ENCODE measurements around the gene HTATSF1. TPM values are rescaled to one million over a fixed set of nuclear protein-coding genes. Genes with fewer than 3 reads are reported as not detected.

HTATSF1 gene, protein sequence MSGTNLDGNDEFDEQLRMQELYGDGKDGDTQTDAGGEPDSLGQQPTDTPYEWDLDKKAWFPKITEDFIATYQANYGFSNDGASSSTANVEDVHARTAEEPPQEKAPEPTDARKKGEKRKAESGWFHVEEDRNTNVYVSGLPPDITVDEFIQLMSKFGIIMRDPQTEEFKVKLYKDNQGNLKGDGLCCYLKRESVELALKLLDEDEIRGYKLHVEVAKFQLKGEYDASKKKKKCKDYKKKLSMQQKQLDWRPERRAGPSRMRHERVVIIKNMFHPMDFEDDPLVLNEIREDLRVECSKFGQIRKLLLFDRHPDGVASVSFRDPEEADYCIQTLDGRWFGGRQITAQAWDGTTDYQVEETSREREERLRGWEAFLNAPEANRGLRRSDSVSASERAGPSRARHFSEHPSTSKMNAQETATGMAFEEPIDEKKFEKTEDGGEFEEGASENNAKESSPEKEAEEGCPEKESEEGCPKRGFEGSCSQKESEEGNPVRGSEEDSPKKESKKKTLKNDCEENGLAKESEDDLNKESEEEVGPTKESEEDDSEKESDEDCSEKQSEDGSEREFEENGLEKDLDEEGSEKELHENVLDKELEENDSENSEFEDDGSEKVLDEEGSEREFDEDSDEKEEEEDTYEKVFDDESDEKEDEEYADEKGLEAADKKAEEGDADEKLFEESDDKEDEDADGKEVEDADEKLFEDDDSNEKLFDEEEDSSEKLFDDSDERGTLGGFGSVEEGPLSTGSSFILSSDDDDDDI
- polyA plus RNA-seq (2013, experiment 1 of 2; ENCODE audit: insufficient read length): 42.5 TPM
- 38.5 TPM for polyA plus RNA-seq (2013, experiment 2 of 2; ENCODE audit: insufficient read length)

DNA sequence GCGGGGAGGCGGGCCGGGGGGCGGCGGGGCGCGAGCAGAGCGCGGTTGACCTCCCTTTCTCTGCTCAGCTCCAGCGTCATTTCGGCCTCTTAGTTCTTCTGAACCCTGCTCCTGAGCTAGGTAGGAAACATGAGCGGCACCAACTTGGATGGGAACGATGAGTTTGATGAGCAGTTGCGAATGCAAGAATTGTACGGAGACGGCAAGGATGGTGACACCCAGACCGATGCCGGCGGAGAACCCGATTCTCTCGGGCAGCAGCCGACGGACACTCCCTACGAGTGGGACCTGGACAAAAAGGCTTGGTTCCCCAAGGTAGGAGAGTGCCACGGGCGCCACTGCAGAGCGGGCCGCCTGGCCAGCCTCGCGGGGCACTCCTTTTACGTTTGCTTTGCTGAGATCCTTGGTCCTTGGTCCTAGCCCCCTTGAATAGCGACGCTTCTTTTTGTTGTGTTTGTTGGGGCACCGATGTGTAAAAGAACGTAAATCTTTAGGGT, at the start of gene HTATSF1:
HTATSF1 (plus strand) TSS at position 37 of the 497 bp plus-strand sequence; CDS start at position 130, 93 bp downstream.
- DNase-seq: no peak

DNA sequence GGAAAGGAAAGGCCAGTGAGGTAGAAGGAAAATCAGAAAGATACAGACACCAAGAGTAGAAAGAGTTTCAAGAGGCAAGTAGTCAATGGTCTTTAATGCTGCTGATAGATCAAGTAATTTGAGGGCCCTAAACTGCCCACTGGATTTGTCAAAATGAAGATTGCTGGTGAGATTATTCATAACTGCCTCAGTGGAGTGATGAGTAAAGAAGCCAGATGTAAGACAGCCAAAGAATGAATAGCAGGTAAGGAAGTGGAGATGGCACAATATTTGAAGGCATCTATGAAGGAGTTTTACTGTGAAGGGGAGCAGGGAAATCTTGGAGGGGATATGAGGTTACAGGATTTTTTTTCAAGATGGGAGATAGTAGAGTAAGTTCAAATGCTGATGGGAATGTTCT, 49.4 kb upstream of the HTATSF1 start:
- DNase-seq: no peak

DNA sequence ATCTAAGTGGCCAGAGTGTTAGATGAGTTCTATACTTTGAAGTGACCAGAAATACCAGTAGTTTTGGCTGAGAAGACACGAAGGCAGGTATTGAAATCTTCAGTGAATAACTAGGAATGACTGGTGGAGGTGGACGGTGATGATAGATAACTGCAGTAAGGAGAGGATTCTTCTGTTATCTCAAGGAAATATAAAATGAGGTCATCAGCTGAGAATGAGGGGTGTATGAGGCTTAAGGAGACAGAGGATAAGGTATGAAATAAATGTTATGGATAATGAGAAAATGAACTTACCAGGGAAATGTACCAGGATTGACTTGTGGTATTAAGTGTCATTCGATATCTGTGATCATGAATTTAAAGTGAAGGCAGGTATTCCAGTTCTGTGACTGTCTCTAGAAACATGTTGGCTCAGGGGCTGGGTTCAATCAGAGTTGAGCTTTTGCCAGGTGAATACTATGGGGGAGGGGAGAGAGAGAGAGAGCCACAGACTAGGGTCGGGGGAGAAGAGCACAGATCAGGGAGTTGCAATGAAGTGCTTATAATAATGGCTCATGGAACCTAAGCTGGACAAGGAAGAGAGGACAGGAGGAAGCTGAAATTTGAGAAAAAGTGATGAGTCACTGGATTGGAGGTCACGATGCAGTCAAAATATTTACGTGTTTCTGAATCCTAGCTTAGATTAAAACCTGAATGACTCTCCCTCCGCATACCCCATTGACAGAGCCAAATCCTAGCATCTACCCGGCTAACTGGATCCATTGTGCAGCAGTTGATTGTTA, 47.2 kb upstream of the HTATSF1 start:
- no peak for DNase-seq

DNA sequence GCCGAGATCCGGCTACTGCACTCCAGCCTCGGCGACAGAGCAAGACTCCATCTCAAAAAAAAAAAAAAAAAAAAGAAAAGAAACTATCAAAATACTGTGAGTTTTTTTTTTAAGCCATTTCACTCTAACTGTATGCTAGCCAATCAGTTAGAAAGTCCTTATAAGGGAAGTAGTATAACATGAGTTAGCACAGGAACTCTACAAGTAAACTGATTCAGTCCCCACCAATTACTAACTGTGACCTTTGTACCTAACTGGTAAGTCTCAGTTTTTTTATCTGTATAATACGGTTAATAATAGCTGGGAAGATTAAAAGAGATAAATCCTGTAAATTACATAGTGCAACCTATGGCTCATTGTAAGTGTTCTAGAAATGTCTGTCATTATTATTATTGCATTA, 44.8 kb upstream of the HTATSF1 start:
- no peak for DNase-seq

DNA sequence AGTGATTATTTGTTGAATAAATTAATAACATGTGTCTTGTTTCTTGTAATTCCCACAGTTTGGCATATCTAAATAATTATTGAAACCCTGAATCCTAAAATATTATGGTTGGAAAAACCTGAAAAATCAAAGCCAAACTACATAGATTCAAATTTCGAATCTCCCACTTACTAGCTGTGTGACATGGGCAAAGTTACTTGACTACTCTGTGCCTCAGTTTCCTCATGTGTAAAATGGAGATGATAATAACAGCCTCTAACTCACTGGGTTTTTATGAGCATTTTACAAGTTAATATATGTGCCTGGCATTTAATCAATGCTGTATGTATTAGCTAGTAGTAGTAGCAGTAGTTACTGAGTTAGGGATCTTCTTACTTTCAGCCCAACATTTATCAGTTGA, 44.3 kb upstream of the HTATSF1 start:
- no peak for DNase-seq

DNA sequence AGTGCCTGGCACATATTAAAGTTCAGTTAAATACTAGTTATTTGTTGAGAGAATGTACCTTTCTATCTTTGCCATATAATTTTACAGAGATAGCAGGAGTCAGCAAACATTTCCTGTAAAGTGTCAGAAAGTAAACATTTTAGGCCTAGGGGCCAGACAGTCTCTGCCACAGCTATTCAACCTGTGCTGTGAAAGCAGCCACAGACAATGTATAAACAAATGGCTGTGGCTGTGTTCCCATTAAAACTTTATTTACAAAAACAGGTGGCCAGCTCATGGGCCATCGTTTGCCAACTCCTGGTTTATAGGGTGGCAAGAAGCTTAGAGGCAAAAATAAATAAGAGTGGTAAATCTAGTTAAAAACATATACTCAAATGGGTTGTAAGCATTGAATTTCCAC, 43.6 kb upstream of the HTATSF1 start:
- no peak for DNase-seq

DNA sequence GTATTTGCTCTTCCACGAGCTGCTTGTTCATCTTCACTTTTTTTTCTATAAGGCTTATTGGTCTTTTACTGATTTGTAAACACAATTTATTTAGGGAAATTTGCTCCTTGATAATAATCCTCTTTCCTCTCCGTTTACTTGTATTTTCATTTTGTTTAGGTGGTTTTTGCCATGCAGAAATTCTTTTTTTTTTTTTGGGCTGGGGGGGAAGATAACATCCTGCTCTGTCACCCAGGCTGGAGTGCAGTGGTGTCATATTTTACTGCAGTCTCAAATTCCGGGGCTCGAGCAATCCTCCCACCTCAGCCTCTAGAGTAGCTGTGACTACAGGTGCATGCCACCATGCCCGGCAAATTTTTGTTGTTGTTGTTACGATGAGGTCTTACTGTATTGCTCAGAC, 41.3 kb upstream of the HTATSF1 start:
- no peak for DNase-seq

DNA sequence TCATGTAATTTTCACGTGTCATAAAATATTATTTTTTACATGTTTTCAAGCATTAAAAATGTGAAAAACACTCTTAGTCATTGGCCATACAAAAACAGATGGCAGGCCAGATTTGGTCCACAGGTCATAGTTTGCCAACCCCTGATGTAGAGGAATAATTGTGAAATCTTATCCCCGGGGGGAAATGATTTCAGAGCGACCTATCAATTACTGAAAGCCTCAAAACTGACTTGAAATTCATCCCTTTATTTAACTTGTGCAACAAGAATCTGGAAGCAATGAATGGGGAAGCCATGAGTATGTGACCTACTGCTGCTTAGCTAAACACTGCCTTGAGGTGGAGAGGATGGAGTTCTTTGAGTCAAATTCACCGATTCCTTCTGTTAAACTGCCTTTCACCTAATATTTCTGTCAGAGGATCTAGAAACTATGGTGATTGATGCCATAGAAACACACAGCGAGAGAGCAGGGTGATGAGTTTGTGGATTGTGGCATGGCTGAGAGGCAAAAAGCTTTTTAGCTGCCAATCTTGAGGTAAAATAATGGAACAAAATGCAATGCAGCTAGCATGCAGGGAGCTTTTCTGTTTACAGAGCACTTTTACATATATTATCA, 40.0 kb upstream of the HTATSF1 start:
- no peak for DNase-seq

DNA sequence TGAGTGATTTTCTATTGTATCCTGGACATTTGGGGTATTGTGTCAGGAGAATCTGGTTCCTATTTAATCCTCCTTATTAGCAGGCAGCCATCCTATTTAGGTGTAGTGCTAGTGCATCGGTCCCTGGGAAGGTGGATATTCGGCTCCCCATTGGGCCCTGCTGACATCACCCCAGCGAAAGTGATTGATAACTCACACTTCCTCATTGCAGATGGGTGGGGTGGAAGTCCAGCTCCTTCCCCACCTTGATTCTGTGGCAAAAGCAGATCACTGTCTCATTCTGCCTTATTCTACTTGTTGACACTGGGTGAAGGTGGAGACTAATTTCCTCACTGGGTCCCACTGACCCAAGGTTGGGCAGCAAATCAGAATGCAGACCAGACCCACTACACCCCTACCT, 32.8 kb upstream of the HTATSF1 start:
- no peak for DNase-seq

DNA sequence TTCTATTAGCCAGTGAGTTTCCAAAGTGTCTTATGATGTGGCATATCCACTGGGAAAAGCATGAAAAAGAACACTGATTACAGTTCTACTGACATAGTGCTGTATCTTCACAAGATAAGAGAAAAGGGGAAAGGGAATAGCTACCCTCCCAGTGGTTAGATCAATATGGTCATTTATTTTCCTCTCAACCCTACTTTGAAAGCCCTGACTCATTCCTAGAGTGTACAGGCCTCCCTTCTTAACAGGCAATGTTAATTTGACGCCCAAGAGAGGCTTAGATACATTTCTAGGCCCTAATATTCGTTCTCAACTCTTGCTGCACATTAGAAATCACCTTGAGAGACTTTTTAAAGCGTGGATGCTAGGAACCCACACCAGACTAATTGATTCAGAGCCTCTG, 30.1 kb upstream of the HTATSF1 start:
- DNase-seq: no peak

DNA sequence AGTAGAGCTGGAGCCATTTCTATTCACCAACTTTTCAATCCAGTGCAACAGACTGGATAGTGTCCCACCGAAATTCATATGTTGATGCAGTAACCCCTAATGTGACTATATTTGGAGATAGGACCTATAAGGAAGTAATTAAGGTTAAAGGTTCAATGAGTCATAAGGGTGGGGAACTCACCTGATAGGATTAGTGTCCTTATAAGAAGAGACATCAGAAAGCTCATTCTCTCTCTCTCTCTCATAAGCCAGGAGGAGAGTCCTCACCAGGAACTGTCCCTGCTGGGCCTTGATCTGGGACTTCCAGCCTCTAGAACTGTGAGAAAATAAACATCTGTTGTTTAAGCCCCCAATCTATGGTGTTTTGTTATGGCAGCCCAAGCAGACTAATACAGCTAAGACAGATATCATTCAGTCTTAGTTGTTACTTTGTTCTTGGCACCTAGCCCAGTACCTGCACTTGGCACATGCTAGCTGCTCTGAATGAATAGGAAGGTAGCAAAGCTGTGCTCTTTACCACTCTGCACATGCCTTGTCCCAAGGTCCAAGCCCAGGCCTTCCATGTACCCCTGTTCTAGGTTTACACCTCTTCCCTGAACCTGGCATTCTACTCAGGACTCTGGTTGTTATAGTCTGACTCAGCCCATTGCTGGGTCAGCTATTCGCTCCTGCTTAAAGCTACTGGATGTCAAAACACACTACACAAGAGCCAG, 28.8 kb upstream of the HTATSF1 start:
- DNase-seq: no peak

DNA sequence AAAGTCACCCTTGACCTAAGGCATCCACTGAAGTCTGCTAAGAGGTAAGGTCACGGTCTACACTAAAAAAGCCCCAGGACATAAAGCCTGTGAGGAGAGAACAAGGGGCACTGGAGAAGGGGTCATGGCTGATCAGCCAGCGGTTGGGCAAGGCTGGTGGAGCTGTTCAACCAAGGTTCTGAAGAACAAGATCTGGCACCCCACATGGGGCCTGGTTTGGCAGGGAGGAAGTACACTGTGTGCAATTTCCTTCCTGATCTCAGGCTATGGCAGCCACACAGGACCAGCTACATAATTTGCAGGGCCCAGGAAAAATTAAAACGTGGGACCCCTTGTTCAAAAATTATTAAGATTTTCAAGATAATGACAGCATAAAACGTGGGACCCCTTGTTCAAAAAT, 23.7 kb upstream of the HTATSF1 start:
- no peak for DNase-seq

DNA sequence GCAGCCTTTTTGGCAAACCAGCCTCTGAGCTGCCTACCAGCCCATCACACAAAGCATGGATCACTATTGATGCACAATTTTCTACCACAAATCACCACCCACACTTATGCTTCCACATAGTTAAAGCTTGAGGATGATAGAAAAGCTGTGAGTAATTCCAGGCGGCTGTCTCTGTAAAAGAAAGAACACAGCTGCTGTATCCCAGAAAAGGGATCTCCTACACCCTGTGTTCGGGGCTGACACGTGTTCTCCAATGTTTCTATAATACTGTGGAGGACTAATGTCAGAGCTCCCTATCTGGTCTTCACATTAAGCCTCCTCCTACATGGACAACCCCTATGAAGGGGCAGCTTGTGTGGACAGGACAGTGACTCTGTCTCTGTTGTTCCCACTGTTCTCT, 22.2 kb upstream of the HTATSF1 start:
- DNase-seq: no peak

DNA sequence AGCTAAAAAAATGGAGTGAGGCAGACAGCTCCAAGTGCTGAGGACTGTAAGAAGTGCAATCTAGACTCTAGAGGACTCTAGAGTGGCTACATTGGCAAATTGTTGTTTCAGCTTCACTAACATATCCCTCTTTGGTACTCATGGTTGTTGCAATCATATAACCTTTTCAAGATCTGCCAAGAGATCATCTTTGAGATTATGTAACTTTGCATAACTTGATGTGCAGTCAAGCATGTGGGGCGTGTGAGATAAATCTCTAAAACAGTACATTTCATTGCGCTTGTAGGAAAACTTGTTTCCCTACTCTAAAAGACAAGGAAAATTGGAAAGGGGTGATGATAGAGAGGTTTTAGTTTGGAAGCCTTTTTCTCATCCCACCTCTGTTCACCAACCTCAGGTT, 20.9 kb upstream of the HTATSF1 start:
- DNase-seq: no peak

DNA sequence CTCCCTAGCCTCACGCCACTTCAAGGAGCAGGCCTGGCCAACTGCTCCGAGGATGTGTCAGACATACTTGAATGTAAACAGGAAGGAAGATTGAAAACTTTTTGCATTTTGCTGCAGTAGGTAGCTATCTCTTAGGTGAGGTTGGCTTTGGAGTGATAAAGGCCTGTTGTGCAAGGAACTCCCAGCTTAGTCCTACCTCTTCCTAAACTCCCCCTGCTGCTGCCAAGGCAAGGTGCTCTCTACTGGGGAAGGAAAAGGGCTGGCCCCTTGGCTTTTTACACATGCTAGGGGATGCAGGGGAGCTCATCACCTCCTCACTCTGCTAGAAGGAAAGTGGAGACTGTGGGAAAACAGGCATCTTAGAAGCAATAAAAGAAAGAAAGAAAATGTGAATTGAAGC, 20.4 kb upstream of the HTATSF1 start:
- DNase-seq: no peak

DNA sequence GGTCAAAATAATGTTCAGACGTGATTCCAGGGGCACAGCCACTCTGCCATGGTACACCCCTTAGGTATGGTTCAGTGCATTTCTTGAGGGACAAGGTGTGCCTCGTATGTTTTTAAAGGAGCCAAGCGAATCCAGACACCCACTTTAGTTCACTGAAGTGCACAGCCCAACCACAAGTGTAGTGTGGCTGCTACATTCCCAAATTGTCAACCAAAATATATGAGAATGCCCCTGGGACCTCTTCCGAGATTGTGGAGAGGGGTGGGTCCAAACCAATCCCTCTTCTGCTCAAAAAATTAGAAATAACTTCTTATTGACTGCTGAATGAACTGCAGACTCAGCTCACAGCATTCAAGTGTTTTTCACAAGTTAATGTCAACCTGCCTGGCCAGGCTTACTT, 17.0 kb upstream of the HTATSF1 start:
- DNase-seq: no peak

DNA sequence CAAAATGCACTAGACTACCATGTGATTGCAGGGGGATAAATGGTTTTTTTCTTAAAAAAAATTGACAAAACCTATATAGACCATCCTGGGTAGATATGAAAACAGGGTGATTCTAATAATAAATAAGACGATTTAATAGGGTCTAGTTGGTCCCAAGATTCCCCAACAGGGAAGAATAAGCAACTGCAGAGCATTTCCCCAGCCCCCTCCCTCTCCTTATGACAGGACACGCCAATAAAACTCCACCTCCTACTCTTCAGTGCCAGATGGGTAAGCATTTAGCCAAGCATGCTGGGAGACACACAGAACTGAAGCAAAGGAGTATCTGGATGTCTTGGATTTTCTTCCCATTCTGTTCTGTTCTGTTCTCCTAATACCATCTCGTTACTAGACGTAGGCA, 9.7 kb upstream of the HTATSF1 start, which contains the start of gene BRS3:
BRS3 (plus strand) TSS at position 301 of the 400 bp plus-strand sequence. CDS start 168 bp downstream, outside the sequence.
- DNase-seq: no peak

DNA sequence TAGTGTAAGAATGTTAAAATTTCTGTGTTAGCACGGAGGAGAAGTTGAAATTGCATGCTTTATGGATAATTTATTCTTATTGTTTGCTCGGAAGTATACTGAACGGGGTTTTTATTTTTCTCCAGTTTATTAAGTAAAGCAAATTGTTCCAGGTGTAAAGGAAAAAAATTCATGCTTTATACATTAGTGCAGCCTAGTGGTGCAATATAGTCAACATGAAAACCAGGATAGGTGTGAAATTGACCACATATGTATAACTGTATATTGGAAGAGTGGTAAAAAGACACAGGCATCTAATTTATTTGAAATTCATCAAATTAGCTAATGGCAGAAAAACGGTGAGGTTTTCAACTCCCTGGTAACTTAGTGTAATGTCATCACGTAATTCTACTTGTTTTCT, 8.7 kb upstream of the HTATSF1 start:
- no peak for DNase-seq

DNA sequence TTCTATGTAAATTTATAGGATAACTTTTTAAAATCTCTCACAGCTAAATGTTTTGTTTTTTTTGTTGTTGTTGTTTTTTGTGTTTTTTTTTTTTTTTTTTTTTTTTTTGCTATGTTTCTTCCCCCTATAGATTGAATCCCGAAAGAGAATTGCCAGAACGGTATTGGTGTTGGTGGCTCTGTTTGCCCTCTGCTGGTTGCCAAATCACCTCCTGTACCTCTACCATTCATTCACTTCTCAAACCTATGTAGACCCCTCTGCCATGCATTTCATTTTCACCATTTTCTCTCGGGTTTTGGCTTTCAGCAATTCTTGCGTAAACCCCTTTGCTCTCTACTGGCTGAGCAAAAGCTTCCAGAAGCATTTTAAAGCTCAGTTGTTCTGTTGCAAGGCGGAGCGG, 5.6 kb upstream of the HTATSF1 start:
- no peak for DNase-seq

DNA sequence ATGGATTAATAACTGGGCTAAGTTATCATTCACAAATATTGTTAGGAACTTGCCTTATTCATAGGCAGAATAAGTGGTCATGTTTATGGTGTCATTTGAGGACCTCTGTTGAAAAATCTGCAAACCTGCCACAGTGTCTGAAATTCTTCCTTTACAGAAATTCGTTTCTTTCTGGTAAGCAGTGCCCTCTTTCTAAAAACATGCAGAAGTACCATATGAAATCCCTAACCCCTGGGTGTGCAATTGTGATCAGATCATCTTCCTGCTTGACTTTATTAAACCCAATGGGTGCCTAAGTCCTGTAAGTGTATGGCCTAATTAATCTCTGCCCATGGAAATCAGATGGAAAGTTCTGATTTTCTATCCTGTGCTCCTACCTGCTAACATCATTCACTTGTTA, 4.4 kb upstream of the HTATSF1 start:
- DNase-seq: no peak

DNA sequence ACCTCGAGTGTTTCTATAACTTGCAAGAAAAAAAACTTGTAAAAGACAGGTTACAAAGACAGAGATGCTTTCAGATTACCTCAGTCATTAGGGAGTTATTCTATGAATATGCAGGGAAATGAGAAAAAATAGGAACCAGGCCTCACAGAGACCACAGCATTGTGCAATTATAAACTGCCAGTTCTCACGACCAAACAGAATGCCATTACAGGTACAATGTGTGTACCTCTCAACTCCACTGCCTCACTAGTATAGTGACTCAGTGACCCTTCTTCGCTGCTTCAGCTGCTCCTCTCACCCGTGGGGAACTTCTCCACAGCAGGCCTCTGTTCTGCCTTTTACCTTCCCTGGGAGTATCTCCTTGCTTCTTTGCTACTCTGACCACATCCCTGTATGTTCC, 2.3 kb upstream of the HTATSF1 start:
- no peak for DNase-seq

Data from fibroblast of skin of back (primary cell).